Activated T-cell treated with anti-CD3 and anti-CD28 coated beads, Interleukin-2, amount 50 U/mL, for 1 hour (primary cell): Measurements from ENCODE around the gene NUTM2G.
"Not testable (repeated sequence)": the region's sequence is repeated elsewhere in the genome, so short reads cannot be mapped to it uniquely, and the experiment has no call there.

Source experiments
- DNase-seq: peaks from one replicate; pipeline ENCODE4 v3.0.0-alpha.2; 2020

The NUTM2G gene

GRCh38 chr9:96928543-96928942, at the start of gene NUTM2G:
Gene NUTM2G (plus strand): TSS chr9:96928843. CDS start chr9:96929025, 182 bp downstream.
- DNase-seq: not testable (repeated sequence)

GRCh38 chr9:96883922-96884321, 44.7 kb upstream of the NUTM2G start:
- DNase-seq: no peak

GRCh38 chr9:96884443-96884842, 44.2 kb upstream of the NUTM2G start:
- DNase-seq: no peak

- DNase-seq: no peak
Measured at GRCh38 chr9:96885424-96885823, 43.2 kb upstream of the NUTM2G start.

- DNase-seq: no peak
Measured at GRCh38 chr9:96888591-96888990, 40.1 kb upstream of the NUTM2G start.

- no peak for DNase-seq
Measured at GRCh38 chr9:96892131-96892530, 36.5 kb upstream of the NUTM2G start.

GRCh38 chr9:96900010-96900409, 28.6 kb upstream of the NUTM2G start:
- not testable (repeated sequence) for DNase-seq

GRCh38 chr9:96904947-96905722, 23.5 kb upstream of the NUTM2G start:
- DNase-seq: not testable (repeated sequence)

GRCh38 chr9:96908479-96908878, 20.2 kb upstream of the NUTM2G start:
- DNase-seq: not testable (repeated sequence)

GRCh38 chr9:96915539-96915938, 13.1 kb upstream of the NUTM2G start:
- DNase-seq: not testable (repeated sequence)

- DNase-seq: not testable (repeated sequence)
Measured at GRCh38 chr9:96916531-96916930, 12.1 kb upstream of the NUTM2G start.

- not testable (repeated sequence) for DNase-seq
Measured at GRCh38 chr9:96918550-96918949, 10.1 kb upstream of the NUTM2G start.

GRCh38 chr9:96920803-96921202, 7.8 kb upstream of the NUTM2G start:
- not testable (repeated sequence) for DNase-seq

- DNase-seq: not testable (repeated sequence)
Measured at GRCh38 chr9:96925587-96925986, 3.1 kb upstream of the NUTM2G start.

- DNase-seq: not testable (repeated sequence)
Measured at GRCh38 chr9:96931665-96932064, 3.0 kb downstream of the NUTM2G start.

- not testable (repeated sequence) for DNase-seq
Measured at GRCh38 chr9:96934097-96934496, 5.5 kb downstream of the NUTM2G start.

- DNase-seq: not testable (repeated sequence)
Measured at GRCh38 chr9:96934706-96935105, 6.1 kb downstream of the NUTM2G start.

GRCh38 chr9:96935401-96935800, 6.8 kb downstream of the NUTM2G start:
- not testable (repeated sequence) for DNase-seq

- not testable (repeated sequence) for DNase-seq
Measured at GRCh38 chr9:96937442-96937841, 8.8 kb downstream of the NUTM2G start.

GRCh38 chr9:96938957-96939665, 10.5 kb downstream of the NUTM2G start:
- DNase-seq: not testable (repeated sequence)

GRCh38 chr9:96940982-96941381, 12.3 kb downstream of the NUTM2G start:
- DNase-seq: not testable (repeated sequence)

- not testable (repeated sequence) for DNase-seq
Measured at GRCh38 chr9:96941628-96942027, 13.0 kb downstream of the NUTM2G start.

- not testable (repeated sequence) for DNase-seq
Measured at GRCh38 chr9:96942181-96942580, 13.5 kb downstream of the NUTM2G start.

GRCh38 chr9:96949346-96949745, 20.7 kb downstream of the NUTM2G start:
- not testable (repeated sequence) for DNase-seq
